Suprapubic skin (tissue), 3 donors: ENCODE data around the gene ARID1B.

Experiments used
- POLR2AphosphoS5 ChIP-seq, 3 donors: sonication (generic); formaldehyde crosslinking; IDR thresholded peaks; one replicate each; pipeline ENCODE4 v1.6.1; 2017; ENCODE audit warnings: antibody characterized with exemption in 3 of 3
- TF ChIP-seq, protein P1 (sequence below), 2 donors: fragments of 200-600 bp in 1 of 2; fragments of 450-650 bp in 1 of 2; sonication (generic) in 1 of 2; IDR thresholded peaks; one replicate each; pipeline ENCODE4 v1.5.1; 2016 to 2019; ENCODE audit warnings: antibody characterized with exemption in 2 of 2, mild to moderate bottlenecking in 1 of 2, moderate library complexity in 1 of 2

DNA sequence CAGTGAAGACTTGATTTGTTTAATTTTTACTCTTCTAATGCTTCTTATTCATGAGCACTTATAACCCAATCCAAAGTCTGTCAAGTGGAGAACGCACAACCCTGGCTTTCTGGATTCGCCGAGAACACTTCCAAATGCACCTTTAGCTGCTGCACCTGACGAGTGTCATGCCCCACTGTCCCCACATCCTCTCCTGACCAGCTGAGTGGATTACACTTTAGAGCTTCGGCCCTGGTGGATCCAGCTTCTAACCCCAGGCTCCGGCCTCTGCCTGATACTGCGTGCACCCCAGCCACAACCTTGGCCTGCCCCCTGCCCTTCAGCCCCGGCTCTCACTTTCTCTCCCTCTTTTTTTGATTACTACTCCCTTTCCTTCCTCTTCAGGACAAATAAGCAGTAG lies 287.3 kb downstream of the ARID1B start:
- TF ChIP-seq, protein P1, sequence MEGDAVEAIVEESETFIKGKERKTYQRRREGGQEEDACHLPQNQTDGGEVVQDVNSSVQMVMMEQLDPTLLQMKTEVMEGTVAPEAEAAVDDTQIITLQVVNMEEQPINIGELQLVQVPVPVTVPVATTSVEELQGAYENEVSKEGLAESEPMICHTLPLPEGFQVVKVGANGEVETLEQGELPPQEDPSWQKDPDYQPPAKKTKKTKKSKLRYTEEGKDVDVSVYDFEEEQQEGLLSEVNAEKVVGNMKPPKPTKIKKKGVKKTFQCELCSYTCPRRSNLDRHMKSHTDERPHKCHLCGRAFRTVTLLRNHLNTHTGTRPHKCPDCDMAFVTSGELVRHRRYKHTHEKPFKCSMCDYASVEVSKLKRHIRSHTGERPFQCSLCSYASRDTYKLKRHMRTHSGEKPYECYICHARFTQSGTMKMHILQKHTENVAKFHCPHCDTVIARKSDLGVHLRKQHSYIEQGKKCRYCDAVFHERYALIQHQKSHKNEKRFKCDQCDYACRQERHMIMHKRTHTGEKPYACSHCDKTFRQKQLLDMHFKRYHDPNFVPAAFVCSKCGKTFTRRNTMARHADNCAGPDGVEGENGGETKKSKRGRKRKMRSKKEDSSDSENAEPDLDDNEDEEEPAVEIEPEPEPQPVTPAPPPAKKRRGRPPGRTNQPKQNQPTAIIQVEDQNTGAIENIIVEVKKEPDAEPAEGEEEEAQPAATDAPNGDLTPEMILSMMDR (IDR thresholded peaks at IDR 0.05): no peak
- TF ChIP-seq POLR2AphosphoS5 (IDR thresholded peaks at IDR 0.05): no peak
